DMS79 (cell line): ENCODE data around the gene SCAF4.
"Not testable (repeated sequence)": the region's sequence is repeated elsewhere in the genome, so short reads cannot be mapped to it uniquely, and the experiment has no call there.

Experiments
- DNase-seq: peaks from one replicate; lab custom pipeline; 2025; lab: John Stamatoyannopoulos, UW

SCAF4 gene

DNA sequence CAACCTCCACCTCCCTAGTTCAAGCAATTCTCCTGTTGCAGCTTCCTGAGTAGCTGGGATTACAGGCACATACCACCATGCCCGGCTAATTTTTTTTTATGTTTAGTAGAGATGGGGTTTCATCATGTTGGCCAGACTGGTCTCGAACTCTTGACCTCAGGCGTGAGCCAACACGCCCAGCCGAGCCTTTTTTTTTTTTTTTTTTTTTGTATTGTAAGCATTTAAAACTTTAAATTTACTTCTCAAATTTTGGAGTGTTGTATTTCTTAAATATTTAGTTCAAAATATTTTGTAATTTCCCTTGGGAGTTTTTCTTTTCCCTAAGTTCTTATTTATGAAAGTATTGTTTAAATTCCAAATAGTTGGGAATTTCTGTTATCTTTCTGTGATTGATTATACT lies 9.2 kb upstream of the SCAF4 start:
- no peak for DNase-seq

- not testable (repeated sequence) for DNase-seq
Measured at GRCh38 chr21:31737586-31738397, 5.9 kb upstream of the SCAF4 start.

GRCh38 chr21:31735511-31735992 lies 3.6 kb upstream of the SCAF4 start:
- DNase-seq, result no peak

DNA sequence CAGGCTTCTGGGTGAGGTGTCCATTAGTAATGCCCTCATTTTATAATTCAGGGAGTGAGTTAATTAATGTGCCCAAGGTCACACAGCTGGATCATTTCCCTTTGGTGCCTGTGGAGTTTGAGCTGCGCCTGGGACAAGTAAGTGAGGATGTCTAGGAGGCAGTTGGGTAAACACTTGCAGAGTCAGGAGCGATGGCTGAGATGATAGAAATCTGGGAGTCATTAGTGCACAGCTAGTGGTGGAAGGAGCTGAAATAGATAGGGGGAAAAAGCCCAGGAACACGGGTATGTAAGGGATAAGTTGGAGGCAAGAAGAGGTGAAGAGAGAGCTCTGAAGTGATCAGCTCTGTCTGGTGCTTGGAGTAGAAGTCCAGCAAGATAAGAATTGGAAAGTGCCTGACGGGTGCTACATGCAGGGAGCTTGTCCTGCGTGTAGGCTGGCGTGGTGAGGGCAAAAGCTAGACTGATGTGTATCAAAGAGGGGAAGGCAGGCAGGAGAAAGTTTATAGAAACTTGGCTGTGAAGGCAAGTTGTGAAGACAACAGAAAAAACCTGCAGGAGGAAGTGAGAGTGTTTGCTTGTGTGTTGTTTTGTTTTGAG lies 1.7 kb upstream of the SCAF4 start:
- no peak for DNase-seq

- DNase-seq, result no peak
Measured at GRCh38 chr21:31732597-31733550, 956 bp upstream of the SCAF4 start.

GRCh38 chr21:31731056-31731856 lies 662 bp downstream of the SCAF4 start:
- peak; percentile 4 for DNase-seq

DNA sequence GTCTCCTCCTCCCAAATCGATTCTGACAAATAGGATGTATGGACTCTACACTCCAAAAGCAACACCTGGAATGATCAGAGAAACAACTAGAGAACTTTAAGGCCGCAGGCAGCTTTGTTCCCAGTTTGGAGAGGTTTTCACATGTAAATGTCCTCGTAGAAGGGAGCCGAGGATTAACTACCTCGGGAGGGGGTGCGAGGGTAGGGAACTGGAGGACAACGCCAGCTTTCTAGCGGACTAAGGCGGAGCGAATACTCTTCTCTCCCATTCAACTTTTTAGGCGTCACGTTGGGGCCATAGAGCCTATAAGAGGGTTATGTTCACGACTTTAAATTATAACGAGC lies 1.2 kb downstream of the SCAF4 start:
- no peak for DNase-seq

- DNase-seq, result no peak
Measured at GRCh38 chr21:31729622-31730343, 2.1 kb downstream of the SCAF4 start.

- DNase-seq, result no peak
Measured at GRCh38 chr21:31728952-31729351, 3.0 kb downstream of the SCAF4 start.

- no peak for DNase-seq
Measured at GRCh38 chr21:31728191-31728590, 3.7 kb downstream of the SCAF4 start.

DNA sequence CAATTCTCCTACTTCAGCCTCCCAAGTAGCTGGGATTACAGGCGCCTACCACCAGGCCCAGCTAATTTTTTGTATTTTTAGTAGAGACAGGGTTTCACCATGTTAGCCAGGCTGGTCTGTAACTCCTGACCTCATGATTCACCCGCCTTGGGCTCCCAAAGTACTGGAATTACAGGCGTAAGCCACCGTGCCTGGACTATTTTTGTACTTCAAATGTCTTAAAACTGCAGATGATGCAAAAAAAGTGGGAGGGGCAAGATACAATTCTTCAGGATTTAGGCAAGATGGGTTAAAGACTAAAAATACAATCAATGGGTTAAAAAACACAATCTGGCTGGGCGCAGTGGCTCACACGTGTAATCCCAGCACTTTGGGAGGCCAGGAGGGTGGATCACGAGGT lies 4.7 kb downstream of the SCAF4 start:
- DNase-seq, result no peak

DNA sequence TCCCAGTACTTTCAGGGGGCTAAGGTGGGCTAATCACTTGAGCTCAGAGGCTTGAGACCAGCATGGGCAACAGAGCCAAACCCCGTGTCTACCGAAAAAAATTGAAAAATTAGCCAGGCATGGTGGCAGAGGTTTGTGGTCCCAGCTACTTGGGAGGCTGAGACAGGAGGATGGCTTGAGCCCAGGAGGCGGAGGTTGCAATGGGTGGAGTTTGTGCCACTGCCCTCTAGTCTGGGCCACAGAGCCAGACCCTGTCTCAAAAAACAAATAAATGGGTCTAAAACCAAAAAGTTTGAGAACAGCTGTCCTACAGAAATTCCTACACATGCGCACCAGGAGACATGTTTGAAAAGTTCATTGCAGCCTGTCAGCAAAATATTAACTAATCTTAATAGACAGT lies 5.5 kb downstream of the SCAF4 start:
- no peak for DNase-seq

DNA sequence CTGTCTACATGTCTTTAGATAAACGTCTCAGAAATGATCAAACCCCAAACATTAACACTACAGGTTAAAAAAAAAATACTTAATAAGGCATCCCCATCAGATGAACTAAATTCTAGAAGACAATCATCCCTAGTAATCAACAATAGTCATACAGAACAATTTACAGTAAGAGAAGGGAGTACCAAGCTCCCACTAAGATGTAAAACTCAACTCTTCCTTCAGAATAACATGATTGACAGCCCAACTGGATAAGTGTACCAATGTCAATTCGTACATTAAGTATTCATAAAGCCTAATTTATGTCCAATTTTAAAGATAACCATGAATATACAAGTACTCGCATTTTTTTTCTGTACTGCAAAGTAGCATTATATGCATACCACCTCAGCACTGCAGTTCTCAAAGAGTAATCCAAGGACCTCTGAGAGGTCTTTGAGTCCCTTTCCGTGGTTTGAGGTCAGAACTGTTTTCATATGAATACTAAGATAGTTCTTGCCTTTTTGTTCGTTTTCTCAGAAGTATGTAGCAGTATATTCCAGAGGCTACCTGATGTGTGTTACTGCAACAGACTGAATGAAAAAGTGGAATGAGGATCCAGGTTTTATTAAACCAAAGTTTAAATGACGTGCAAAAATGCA lies 6.6 kb downstream of the SCAF4 start:
- DNase-seq, result no peak

- DNase-seq, result no peak
Measured at GRCh38 chr21:31724552-31724951, 7.4 kb downstream of the SCAF4 start.

- no peak for DNase-seq
Measured at GRCh38 chr21:31721381-31721780, 10.5 kb downstream of the SCAF4 start.

- DNase-seq, result no peak
Measured at GRCh38 chr21:31720739-31721138, 11.2 kb downstream of the SCAF4 start.

DNA sequence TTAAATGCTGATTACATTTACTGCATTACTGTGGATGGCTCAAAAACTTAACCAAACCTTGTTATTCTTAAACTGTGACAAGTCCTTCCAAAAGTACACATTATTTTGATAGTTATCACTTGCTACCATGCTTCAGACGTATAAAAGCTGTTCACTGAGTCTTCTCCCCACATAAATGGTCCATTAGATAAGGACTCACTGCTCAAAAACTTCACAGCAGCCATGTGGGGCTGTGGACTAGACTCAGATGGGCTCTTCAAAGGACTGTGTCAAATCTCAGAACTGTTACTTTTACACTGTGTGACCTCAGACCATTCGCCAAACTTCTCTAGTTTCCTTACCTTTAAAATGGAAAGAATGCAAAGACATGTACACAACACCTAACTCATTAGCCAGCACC lies 11.6 kb downstream of the SCAF4 start:
- no peak for DNase-seq

DNA sequence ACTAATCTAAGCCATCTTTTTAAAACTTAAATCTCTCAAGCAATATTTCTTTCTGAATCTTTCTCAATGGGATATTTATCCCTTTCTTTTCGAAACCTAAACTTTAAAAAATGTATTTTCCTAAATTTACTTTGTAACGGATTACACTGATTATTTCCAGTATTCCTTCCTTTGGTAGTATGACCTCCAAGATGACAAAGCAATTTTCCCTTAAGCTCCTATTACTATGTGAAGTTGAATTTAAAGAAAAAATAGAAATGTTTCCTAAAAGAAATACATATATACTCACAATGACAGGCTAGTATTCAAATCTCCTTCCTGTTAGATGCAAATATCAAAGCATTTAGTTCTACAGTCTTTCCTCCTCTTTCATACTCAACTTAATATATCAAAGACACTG lies 15.8 kb downstream of the SCAF4 start:
- no peak for DNase-seq

- no peak for DNase-seq
Measured at GRCh38 chr21:31714741-31715365, 17.1 kb downstream of the SCAF4 start.
